ENCODE data around the gene CBX5.

- no peak for TF ChIP-seq MED1 (CRISPR knock-in tag; IDR thresholded peaks at IDR 0.05; ENCODE audit: borderline replicate concordance)
- TF ChIP-seq CTCF (IDR thresholded peaks at IDR 0.05 in 2 of 3, conservative IDR thresholded peaks at IDR 0.05 in 1 of 3; ENCODE audit: insufficient read depth in 2 of 3, low read depth in 1 of 3, low read length in 3 of 3) = no peak
- no peak for TF ChIP-seq CEBPZ (IDR thresholded peaks at IDR 0.05; ENCODE audit: borderline replicate concordance, low read depth, low read length)
- TF ChIP-seq GABPA (tag; conservative IDR thresholded peaks at IDR 0.05; ENCODE audit: low read depth) = no peak
- TF ChIP-seq RFX5 (IDR thresholded peaks at IDR 0.05; ENCODE audit: low read depth, low read length) = no peak
- no peak for TF ChIP-seq RAD51 (IDR thresholded peaks at IDR 0.05; ENCODE audit: borderline replicate concordance, low read depth)
- TF ChIP-seq ZFX (CRISPR knock-in tag; IDR thresholded peaks at IDR 0.05) = no peak
- no peak for TF ChIP-seq YY1 (IDR thresholded peaks at IDR 0.05; ENCODE audit: borderline replicate concordance in 1 of 3, control insufficient read depth in 1 of 3, extremely low read depth in 1 of 3, insufficient read depth in 3 of 3, insufficient read length in 1 of 3, insufficient replicate concordance in 2 of 3, low read depth in 1 of 3, low read length in 2 of 3)
- no peak for TF ChIP-seq FOXA1 (IDR thresholded peaks at IDR 0.05; ENCODE audit: borderline replicate concordance)
- TF ChIP-seq ZNF407 (IDR thresholded peaks at IDR 0.05; ENCODE audit: low read depth) = no peak
These were observed 14.5 kb downstream of the CBX5 start for GRCh38 chr12:54265364-54265812.
